ENCODE results near the gene IKZF1.

IKZF1 gene

GRCh38 chr7:50283731-50284130 lies 20.8 kb upstream of the IKZF1 start:
- no peak for DNase-seq (ENCODE audit: low read depth in 3 of 3)

- DNase-seq (ENCODE audit: low read depth in 3 of 3): no peak
Measured at GRCh38 chr7:50284296-50284695, 20.2 kb upstream of the IKZF1 start.

GRCh38 chr7:50285269-50285668 lies 19.2 kb upstream of the IKZF1 start:
- no peak for DNase-seq (ENCODE audit: low read depth in 3 of 3)

GRCh38 chr7:50287129-50287528 lies 17.4 kb upstream of the IKZF1 start:
- DNase-seq (ENCODE audit: low read depth in 3 of 3): no peak

- no peak for DNase-seq (ENCODE audit: low read depth in 3 of 3)
Measured at GRCh38 chr7:50292165-50292757, 12.3 kb upstream of the IKZF1 start.

- no peak for DNase-seq (ENCODE audit: low read depth in 3 of 3)
Measured at GRCh38 chr7:50292763-50293162, 11.8 kb upstream of the IKZF1 start.

- DNase-seq (ENCODE audit: low read depth in 3 of 3): no peak
Measured at GRCh38 chr7:50293509-50294179, 10.9 kb upstream of the IKZF1 start.

- DNase-seq (ENCODE audit: low read depth in 3 of 3): no peak
Measured at GRCh38 chr7:50295133-50295532, 9.4 kb upstream of the IKZF1 start.

- DNase-seq (ENCODE audit: low read depth in 3 of 3): no peak
Measured at GRCh38 chr7:50296799-50297198, 7.7 kb upstream of the IKZF1 start.

- no peak for DNase-seq (ENCODE audit: low read depth in 3 of 3)
Measured at GRCh38 chr7:50298811-50299562, 5.5 kb upstream of the IKZF1 start.

- DNase-seq (ENCODE audit: low read depth in 3 of 3): no peak
Measured at GRCh38 chr7:50300336-50300735, 4.2 kb upstream of the IKZF1 start.

- no peak for DNase-seq (ENCODE audit: low read depth in 3 of 3)
Measured at GRCh38 chr7:50302486-50303334, 1.8 kb upstream of the IKZF1 start.

GRCh38 chr7:50303335-50304128 lies 984 bp upstream of the IKZF1 start:
- no peak for DNase-seq (ENCODE audit: low read depth in 3 of 3)

- no peak for DNase-seq (ENCODE audit: low read depth in 3 of 3)
Measured at GRCh38 chr7:50304911-50305582, 531 bp downstream of the IKZF1 start.

- DNase-seq (ENCODE audit: low read depth in 3 of 3): no peak
Measured at GRCh38 chr7:50305583-50306493, 1.3 kb downstream of the IKZF1 start.

- no peak for DNase-seq (ENCODE audit: low read depth in 3 of 3)
Measured at GRCh38 chr7:50306494-50307367, 2.2 kb downstream of the IKZF1 start.

GRCh38 chr7:50307368-50308032 lies 3.0 kb downstream of the IKZF1 start:
- no peak for DNase-seq (ENCODE audit: low read depth in 3 of 3)

- no peak for DNase-seq (ENCODE audit: low read depth in 3 of 3)
Measured at GRCh38 chr7:50308203-50308531, 3.7 kb downstream of the IKZF1 start.
